GM21576 (cell line): ENCODE data around the gene LAYN.

Experiments used
- ATAC-seq: cut with Tn5 transposase; IDR thresholded peaks from one replicate; pipeline ENCODE4 v1.9.1; 2021; ENCODE audit warnings: mild to moderate bottlenecking, moderate library complexity; ENCODE audit not compliant: unreplicated experiment

LAYN gene

GRCh38 chr11:111540114-111540936, at the start of gene LAYN:
Gene LAYN, plus strand, starts transcription at chr11:111540720. Its CDS starts 124 bp downstream, at chr11:111540844.
- ATAC-seq: no peak

GRCh38 chr11:111494040-111494439, 46.5 kb upstream of the LAYN start:
- ATAC-seq: no peak

- no peak for ATAC-seq
These were observed 41.0 kb upstream of the LAYN start for GRCh38 chr11:111499483-111499882.

- no peak for ATAC-seq
These were observed 40.0 kb upstream of the LAYN start for GRCh38 chr11:111500481-111500880.

- ATAC-seq: no peak
These were observed 37.9 kb upstream of the LAYN start for GRCh38 chr11:111502611-111503010.

GRCh38 chr11:111510311-111510710, 30.2 kb upstream of the LAYN start:
- no peak for ATAC-seq

- ATAC-seq: no peak
These were observed 28.0 kb upstream of the LAYN start, which contains the start of gene BTG4 for GRCh38 chr11:111512296-111513239. Gene BTG4, minus strand, starts transcription at chr11:111512386. Its CDS starts 13,610 bp downstream, at chr11:111498776.

- no peak for ATAC-seq
These were observed 27.3 kb upstream of the LAYN start for GRCh38 chr11:111513240-111513605.

GRCh38 chr11:111514216-111515031, 26.1 kb upstream of the LAYN start, which contains the start of gene HOATZ:
Gene HOATZ, plus strand, starts transcription at chr11:111514778. Its CDS starts 7 bp downstream, at chr11:111514785.
- no peak for ATAC-seq

GRCh38 chr11:111515591-111515990, 24.9 kb upstream of the LAYN start:
- no peak for ATAC-seq

GRCh38 chr11:111518668-111519067, 21.9 kb upstream of the LAYN start:
- no peak for ATAC-seq

GRCh38 chr11:111520560-111520959, 20.0 kb upstream of the LAYN start:
- no peak for ATAC-seq

GRCh38 chr11:111521135-111521534, 19.4 kb upstream of the LAYN start:
- ATAC-seq: no peak

- ATAC-seq: no peak
These were observed 18.1 kb upstream of the LAYN start for GRCh38 chr11:111522426-111522825.

- no peak for ATAC-seq
These were observed 17.2 kb upstream of the LAYN start for GRCh38 chr11:111523343-111523742.

GRCh38 chr11:111524056-111524455, 16.5 kb upstream of the LAYN start:
- no peak for ATAC-seq

GRCh38 chr11:111525456-111525855, 15.1 kb upstream of the LAYN start:
- ATAC-seq: no peak

GRCh38 chr11:111526501-111526900, 14.0 kb upstream of the LAYN start:
- ATAC-seq: no peak

GRCh38 chr11:111527279-111527678, 13.2 kb upstream of the LAYN start:
- no peak for ATAC-seq

- ATAC-seq: no peak
These were observed 12.0 kb upstream of the LAYN start for GRCh38 chr11:111528557-111528956.

- ATAC-seq: no peak
These were observed 10.4 kb upstream of the LAYN start for GRCh38 chr11:111530091-111530490.
